ENCODE data around the gene MAPKAPK3.
A peak's percentile ranks its signal among the peaks of the same experiment; 100 is the strongest.

MAPKAPK3 gene

DNA sequence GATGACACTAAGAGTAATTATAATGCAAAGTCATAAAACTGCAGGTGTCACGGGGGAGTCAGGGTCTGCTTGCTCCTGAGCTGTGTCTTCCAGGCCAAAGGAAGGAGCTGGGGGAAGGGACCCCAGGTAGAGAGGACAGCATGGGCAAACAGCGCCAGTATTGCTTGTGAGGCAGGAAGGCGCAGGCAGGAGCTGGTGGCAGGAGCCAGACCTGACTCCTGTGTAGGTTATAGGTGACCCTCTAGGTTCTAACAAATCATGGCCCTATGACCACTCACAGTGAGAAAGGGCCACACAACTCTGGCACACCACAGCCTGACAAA, 7.2 kb upstream of the MAPKAPK3 start:
- 94 to 97% methylated on average over 2 to 3 of the region's 3 CpGs for WGBS, 2 experiments (ENCODE audit: insufficient coverage in 2 of 2)
- Histone ChIP-seq H3K27ac (ENCODE audit: low read depth, low read length, severe bottlenecking) (no peak overlapping the region), H3K9me3 (ENCODE audit: control insufficient read depth, low read length) (no peaks in the 10 kb centered on the region), H3K4me1 (ENCODE audit: control insufficient read depth, insufficient read depth, low read length, poor library complexity, severe bottlenecking) (peaks cover 16% of the 10 kb centered on the region), H3K36me3 (ENCODE audit: control insufficient read depth, insufficient read depth, low read length) (peaks cover 3% of the 10 kb centered on the region), H3K4me3 (ENCODE audit: extremely low read depth, insufficient read depth, low read length, poor library complexity, severe bottlenecking) (no peak overlapping the region)

DNA sequence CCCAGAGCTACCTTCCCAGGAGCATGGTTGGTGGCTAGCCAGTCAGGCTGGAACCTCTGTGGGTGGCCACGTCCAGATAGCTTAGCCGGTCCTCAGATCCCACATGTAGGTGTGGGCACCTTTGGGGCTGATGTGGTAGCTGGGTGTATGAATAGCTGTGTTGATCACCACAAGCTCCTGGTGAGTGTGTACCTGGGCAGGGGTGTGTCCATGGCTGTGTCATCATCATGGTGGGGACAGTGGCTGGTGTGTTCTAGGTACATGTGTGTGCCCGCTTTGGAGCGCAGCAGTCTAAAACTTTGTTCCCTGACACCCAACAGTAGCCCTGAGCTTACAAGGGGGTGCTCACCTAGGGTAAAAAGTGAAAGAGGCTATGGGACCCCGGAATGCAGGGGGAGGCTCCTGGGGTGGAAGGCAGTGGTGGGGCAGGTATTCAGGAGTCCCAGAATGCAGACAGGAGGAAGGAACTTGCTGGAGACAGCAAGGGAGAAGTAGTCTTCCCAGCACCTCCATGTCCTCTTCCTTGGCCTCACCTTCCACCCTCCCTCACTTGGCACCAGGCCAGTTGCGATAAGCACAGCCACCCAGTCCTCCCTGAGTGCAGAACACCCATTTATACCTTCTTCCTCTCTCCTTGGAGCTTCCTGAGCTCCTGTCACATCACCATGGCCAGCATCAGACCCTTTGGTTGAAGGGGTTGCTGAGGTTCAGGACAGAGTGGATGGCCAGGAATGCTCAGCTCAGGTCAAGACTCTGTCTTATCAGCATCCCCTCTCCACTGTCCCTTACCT, 6.6 kb upstream of the MAPKAPK3 start:
- Histone ChIP-seq H3K4me3 (ENCODE audit: extremely low read depth, insufficient read depth, low read length, poor library complexity, severe bottlenecking) (peak overlapping the region; percentile 54), H3K36me3 (ENCODE audit: control insufficient read depth, insufficient read depth, low read length) (peaks cover 3% of the 10 kb centered on the region), H3K27ac (ENCODE audit: low read depth, low read length, severe bottlenecking) (no peak overlapping the region), H3K9me3 (ENCODE audit: control insufficient read depth, low read length) (no peaks in the 10 kb centered on the region), H3K4me1 (ENCODE audit: control insufficient read depth, insufficient read depth, low read length, poor library complexity, severe bottlenecking) (peaks cover 16% of the 10 kb centered on the region)
- 96 to 97% methylated on average over 5 of the region's 6 CpGs for WGBS, 2 experiments (ENCODE audit: insufficient coverage in 2 of 2)

DNA sequence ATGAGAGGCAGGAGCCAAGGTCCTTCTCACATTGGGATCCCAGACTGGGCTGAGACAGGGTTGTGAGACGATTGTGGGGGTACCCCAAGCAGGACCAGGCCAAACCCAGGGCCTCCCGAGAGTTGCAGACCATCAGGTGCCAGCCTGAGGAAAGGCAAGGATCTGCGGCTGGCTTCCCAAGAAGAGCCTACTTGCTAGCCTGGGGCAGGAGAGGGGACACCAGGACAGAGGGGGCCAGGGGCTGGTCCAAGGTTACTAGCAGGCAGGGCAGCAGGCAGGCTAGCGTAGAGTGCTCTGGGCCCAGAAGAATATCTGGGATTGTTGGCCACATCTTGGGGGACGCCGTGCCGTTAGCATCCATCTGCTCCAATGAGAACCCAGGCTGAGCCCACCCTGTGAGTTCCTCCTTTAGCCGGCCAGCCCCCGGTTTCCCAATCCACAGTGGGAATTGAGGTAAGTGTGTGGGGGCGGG, 5.9 kb upstream of the MAPKAPK3 start:
- Histone ChIP-seq H3K36me3 (ENCODE audit: control insufficient read depth, insufficient read depth, low read length) (peaks cover 3% of the 10 kb centered on the region), H3K4me1 (ENCODE audit: control insufficient read depth, insufficient read depth, low read length, poor library complexity, severe bottlenecking) (peaks cover 16% of the 10 kb centered on the region), H3K27ac (ENCODE audit: low read depth, low read length, severe bottlenecking) (peak overlapping the region; percentile 93), H3K4me3 (ENCODE audit: extremely low read depth, insufficient read depth, low read length, poor library complexity, severe bottlenecking) (peak overlapping the region; percentile 54), H3K9me3 (ENCODE audit: control insufficient read depth, low read length) (no peaks in the 10 kb centered on the region)
- WGBS, 2 experiments (ENCODE audit: insufficient coverage in 2 of 2) = 51 to 75% methylated on average over 8 of the region's 10 CpGs

DNA sequence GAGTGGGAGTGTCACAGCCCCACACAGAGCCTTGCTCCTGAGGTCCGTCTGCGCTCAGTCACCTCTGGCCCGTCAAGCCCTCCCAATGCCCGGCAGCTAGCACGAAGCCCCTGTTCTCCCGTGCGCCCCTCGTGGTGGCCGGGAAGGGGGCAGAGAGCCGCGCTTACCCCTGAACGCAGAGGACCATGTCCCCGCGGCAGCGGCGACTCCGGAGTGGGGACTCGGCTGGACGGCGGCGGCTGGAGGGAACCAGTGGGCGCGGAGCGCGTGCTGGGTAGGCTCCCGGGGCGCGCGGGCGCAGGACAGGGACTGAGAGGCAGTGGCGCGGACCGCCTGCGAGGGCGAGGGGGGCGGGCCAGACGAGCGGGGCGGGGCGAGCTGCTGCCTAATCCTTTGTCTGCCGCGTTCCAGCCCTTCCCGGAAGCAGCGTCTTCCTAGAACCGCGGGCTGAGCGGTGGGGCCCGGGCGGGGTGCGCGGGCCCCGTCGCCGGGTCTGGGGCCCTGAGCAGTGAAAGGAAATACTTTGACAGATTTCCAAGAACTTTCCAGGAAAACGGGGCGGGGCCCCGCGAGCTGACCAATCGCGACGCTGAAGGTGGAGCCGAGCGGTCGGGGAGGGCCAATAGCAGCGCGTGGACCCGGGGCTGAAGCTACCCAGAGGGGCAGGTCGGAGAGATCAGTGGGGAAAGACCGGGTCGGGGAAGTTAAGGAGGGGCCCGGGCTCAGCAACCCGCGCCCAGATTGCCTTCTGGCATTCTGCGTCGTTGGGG, 5.3 kb upstream of the MAPKAPK3 start, which contains the start of gene CISH:
Gene CISH, minus strand, starts transcription at position 311 of the 770 bp plus-strand sequence. Its CDS starts 124 bp downstream, at position 187.
- Histone ChIP-seq H3K9me3 (ENCODE audit: control insufficient read depth, low read length) (no peaks in the 10 kb centered on the region), H3K27ac (ENCODE audit: low read depth, low read length, severe bottlenecking) (peak within 1 kb of the TSS; percentile 93), H3K4me1 (ENCODE audit: control insufficient read depth, insufficient read depth, low read length, poor library complexity, severe bottlenecking) (peaks cover 21% of the 10 kb centered on the region), H3K4me3 (ENCODE audit: extremely low read depth, insufficient read depth, low read length, poor library complexity, severe bottlenecking) (peak within 1 kb of the TSS; percentile 54), H3K36me3 (ENCODE audit: control insufficient read depth, insufficient read depth, low read length) (peaks cover 3% of the 10 kb centered on the region)
- WGBS, 2 experiments (ENCODE audit: insufficient coverage in 2 of 2) = 1% methylated on average over 66 to 71 of the region's 75 CpGs

DNA sequence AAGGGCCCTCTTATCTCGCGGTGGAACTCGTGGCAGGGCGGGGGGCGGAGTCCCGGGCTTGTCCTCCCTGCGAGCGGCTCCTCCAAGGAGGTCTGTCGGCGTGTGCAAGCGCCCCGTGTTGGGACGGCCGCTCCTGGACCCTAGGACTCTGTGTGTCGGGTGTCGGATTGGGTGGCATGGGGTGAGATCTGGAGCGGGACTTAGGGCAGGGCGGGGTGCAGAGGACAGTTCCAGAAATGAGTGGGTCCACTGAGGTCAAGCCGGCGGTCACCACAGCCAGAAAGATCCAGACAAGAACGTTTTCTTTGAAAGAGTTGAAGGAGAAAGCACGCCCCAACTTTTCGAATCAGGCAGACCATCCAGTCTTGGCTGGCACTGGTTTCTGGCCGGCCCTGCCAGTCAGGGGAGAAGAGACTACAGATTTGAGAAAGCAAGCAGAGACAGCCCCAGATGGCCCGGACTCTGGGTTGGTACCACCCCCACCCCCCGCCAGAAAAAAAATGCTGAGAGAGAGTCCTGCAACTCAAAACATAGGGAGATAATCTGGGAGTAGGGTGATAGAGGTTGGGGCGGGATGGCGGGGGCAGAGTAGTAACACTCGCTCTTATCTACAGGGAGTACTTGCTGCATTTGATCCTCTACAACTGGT, 4.6 kb upstream of the MAPKAPK3 start:
- peak overlapping the region; percentile 93 for H3K27ac ChIP-seq (ENCODE audit: low read depth, low read length, severe bottlenecking)
- H3K9me3 ChIP-seq (ENCODE audit: control insufficient read depth, low read length) = no peaks in the 10 kb centered on the region
- peaks cover 3% of the 10 kb centered on the region for H3K36me3 ChIP-seq (ENCODE audit: control insufficient read depth, insufficient read depth, low read length)
- WGBS, 2 experiments (ENCODE audit: insufficient coverage in 2 of 2) = 14 to 16% methylated on average over 23 to 27 of the region's 29 CpGs
- H3K4me1 ChIP-seq (ENCODE audit: control insufficient read depth, insufficient read depth, low read length, poor library complexity, severe bottlenecking) = peaks cover 21% of the 10 kb centered on the region
- H3K4me3 ChIP-seq (ENCODE audit: extremely low read depth, insufficient read depth, low read length, poor library complexity, severe bottlenecking) = peak overlapping the region; percentile 54

DNA sequence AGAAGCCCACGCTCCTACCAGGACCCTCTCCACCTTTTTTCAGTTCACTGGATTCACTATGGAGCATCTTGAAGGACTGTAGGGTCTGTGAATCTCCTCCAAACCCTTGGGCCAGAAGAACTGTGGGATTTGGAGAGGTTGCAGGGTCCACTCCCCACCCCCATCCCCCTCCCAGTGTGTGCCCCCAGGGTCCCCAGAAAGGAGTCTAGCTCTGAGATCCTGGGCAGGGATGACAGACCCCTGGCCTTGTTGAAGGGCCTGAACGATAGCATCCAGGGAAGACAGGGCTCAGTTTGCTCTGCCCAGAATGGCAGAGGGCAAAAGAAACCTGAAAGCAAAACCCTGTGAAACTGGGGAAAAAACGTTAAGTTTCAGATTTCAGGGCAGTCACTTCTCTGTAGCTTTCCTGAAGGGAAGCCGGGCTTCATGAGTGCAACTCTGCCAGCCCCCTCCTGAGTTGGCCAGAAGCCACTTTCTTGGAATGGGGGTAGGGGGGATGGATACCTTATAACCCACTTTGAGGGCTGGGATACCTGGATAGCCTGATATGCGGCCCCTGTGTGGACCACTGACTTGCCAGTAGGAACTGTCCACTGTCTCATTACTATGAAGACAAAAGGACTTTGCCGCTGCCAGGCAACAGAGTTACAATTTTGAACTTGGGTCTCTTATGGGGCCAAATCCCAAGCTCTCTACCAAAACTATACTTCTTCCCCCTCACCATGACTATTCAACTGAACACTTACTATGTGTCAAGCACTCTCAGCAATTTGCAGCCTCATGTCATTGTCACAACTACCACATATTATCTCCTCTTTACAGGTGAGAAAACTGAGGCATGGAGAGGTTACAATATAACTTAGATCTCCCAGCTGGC, 3.7 kb upstream of the MAPKAPK3 start:
- H3K27ac ChIP-seq (ENCODE audit: low read depth, low read length, severe bottlenecking) = peak overlapping the region; percentile 93
- 62 to 70% methylated on average over 5 of the region's 6 CpGs for WGBS, 2 experiments (ENCODE audit: insufficient coverage in 2 of 2)

DNA sequence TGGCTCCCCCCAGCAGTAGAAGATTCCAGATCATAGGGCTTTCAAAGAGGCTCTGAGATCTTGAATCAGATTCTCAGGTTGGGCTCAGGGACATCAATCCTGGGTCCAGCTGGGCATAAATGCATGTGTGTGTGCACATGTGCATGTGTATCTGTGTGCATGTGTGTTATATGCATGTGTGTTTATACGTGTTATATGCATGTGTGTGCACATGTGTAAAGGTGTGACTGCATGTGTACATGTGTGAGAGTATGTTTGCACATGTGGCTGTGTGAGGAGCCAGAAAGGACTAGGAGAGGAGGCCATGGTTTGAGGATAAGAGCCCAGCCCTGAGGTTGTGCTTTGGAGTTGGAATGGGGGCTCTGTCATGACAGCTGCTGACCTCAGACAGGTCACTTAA, 1.8 kb upstream of the MAPKAPK3 start:
- H3K9me3 ChIP-seq (ENCODE audit: control insufficient read depth, low read length) = no peaks in the 10 kb centered on the region
- WGBS, 2 experiments (ENCODE audit: insufficient coverage in 2 of 2) = 40 to 41% methylated on average over 1 of the region's 1 CpG

More for the DNA sequence above, 3.7 kb upstream of the MAPKAPK3 start:
- no peak overlapping the region for H3K4me3 ChIP-seq (ENCODE audit: extremely low read depth, insufficient read depth, low read length, poor library complexity, severe bottlenecking)
- no peaks in the 10 kb centered on the region for H3K9me3 ChIP-seq (ENCODE audit: control insufficient read depth, low read length)
- peaks cover 21% of the 10 kb centered on the region for H3K4me1 ChIP-seq (ENCODE audit: control insufficient read depth, insufficient read depth, low read length, poor library complexity, severe bottlenecking)
- H3K36me3 ChIP-seq (ENCODE audit: control insufficient read depth, insufficient read depth, low read length) = no peaks in the 10 kb centered on the region

DNA sequence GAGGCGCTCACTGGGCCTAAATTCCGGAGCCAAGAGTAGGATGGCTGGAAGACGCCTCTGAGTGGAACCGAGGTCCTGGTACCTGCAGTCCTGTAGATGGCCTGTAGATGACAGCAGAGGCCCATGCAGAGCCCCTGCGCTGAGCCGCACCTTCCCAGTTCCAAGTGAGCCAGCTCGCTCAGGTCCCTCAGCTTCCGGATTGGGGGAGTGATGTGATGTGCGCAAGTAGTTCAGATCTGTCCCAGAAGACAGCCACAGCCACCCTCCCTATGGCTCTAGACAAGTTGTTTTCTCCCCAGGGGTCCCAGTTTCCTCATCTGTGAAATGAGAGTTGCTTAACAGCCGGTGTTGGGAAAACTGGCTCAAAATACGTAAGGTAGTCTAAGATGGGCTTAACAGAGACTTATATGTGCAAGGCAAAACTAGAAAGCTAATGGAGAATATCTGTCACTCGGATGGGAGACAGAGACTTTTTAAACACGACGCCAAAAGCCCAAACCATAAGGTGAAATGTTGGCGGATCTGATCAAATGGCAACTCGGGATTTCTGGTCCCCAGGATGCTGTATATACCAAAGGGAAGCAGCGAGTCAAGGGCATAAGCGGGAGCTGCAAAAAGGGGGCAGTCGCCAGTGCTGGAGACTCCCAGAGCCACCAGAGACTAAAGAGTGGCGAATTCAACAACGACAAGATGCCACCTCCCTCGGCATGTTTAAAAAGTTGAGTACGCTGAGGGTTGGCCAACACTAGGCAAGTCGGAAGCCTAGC, 765 bp upstream of the MAPKAPK3 start:
- WGBS, 2 experiments (ENCODE audit: insufficient coverage in 2 of 2) = 5 to 6% methylated on average over 17 to 19 of the region's 24 CpGs
- Histone ChIP-seq H3K4me3 (ENCODE audit: extremely low read depth, insufficient read depth, low read length, poor library complexity, severe bottlenecking) (peak overlapping the region; percentile 62), H3K27ac (ENCODE audit: low read depth, low read length, severe bottlenecking) (peak overlapping the region; percentile 59), H3K9me3 (ENCODE audit: control insufficient read depth, low read length) (no peaks in the 10 kb centered on the region), H3K4me1 (ENCODE audit: control insufficient read depth, insufficient read depth, low read length, poor library complexity, severe bottlenecking) (peaks cover 15% of the 10 kb centered on the region), H3K36me3 (ENCODE audit: control insufficient read depth, insufficient read depth, low read length) (no peaks in the 10 kb centered on the region)

More for the DNA sequence above, 1.8 kb upstream of the MAPKAPK3 start:
- Histone ChIP-seq H3K36me3 (ENCODE audit: control insufficient read depth, insufficient read depth, low read length) (no peaks in the 10 kb centered on the region), H3K4me3 (ENCODE audit: extremely low read depth, insufficient read depth, low read length, poor library complexity, severe bottlenecking) (no peak overlapping the region), H3K27ac (ENCODE audit: low read depth, low read length, severe bottlenecking) (no peak overlapping the region), H3K4me1 (ENCODE audit: control insufficient read depth, insufficient read depth, low read length, poor library complexity, severe bottlenecking) (peaks cover 21% of the 10 kb centered on the region)

DNA sequence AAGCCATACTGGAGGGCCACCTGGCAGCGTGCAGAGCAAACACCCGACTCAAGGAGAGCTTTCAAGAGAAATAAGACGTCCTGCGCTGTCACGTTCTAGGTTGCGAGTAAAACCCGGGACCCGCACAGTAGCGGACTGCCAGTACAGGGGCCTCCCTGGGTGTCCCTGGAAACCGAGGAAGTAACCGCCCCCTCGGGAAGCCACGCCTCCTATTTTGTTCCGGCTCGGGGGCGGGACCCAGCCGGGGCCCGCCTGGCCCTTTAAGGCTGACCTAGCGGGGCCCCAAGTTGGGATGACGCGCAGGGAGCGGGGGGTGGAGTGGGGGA, 218 bp upstream of the MAPKAPK3 start:
- Histone ChIP-seq H3K36me3 (ENCODE audit: control insufficient read depth, insufficient read depth, low read length) (no peaks in the 10 kb centered on the region), H3K4me3 (ENCODE audit: extremely low read depth, insufficient read depth, low read length, poor library complexity, severe bottlenecking) (peak overlapping the region; percentile 62), H3K27ac (ENCODE audit: low read depth, low read length, severe bottlenecking) (peak overlapping the region; percentile 59), H3K4me1 (ENCODE audit: control insufficient read depth, insufficient read depth, low read length, poor library complexity, severe bottlenecking) (peaks cover 14% of the 10 kb centered on the region), H3K9me3 (ENCODE audit: control insufficient read depth, low read length) (no peaks in the 10 kb centered on the region)
- WGBS, 2 experiments (ENCODE audit: insufficient coverage in 2 of 2) = 1% methylated on average over 9 to 10 of the region's 22 CpGs
